Measurements from ENCODE around the gene GNA14.

The GNA14 gene

GRCh38 chr9:77588271-77588937 is 59.7 kb downstream of the GNA14 start:
- no peaks in the 10 kb centered on the region for H3K36me3 ChIP-seq (replicated peaks; ENCODE audit: low read depth, low read length)
- H3K27ac ChIP-seq (ENCODE audit: low read length): no peak overlapping the region
- H3K4me3 ChIP-seq (ENCODE audit: low read length): peak overlapping the region; percentile 14; the same call in 1 of the 2 replicates
- TF ChIP-seq EZH2phosphoT487 (IDR thresholded peaks at IDR 0.05; ENCODE audit: low read depth) (no peak), CTCF (IDR thresholded peaks at IDR 0.05; ENCODE audit: low read depth, low read length) (no peak)
- H3K4me2 ChIP-seq (ENCODE audit: low read length): 0 out of 2 replicates have a peak overlapping the region, but pooled peaks have one; percentile 18
- H3K9me3 ChIP-seq (ENCODE audit: insufficient read depth, low read length): no peaks in the 10 kb centered on the region
- no peaks in the 10 kb centered on the region for H4K20me1 ChIP-seq (ENCODE audit: insufficient read depth, low read length)
- H3K79me2 ChIP-seq (ENCODE audit: low read length): no peaks in the 10 kb centered on the region
- no peak overlapping the region for H3K9ac ChIP-seq (ENCODE audit: low read length)
- 0 out of 2 replicates have a peak, but pooled peaks cover 9% of the 10 kb centered on the region for H3K27me3 ChIP-seq (ENCODE audit: low read depth, low read length)
- H3K4me1 ChIP-seq (ENCODE audit: low read length): no peaks in the 10 kb centered on the region
- H2AFZ ChIP-seq (ENCODE audit: low read depth, low read length): no peak overlapping the region

GRCh38 chr9:77587851-77588250 is 60.3 kb downstream of the GNA14 start:
- no peaks in the 10 kb centered on the region for H3K9me3 ChIP-seq (ENCODE audit: insufficient read depth, low read length)
- H3K27ac ChIP-seq (ENCODE audit: low read length): no peak overlapping the region
- no peaks in the 10 kb centered on the region for H3K79me2 ChIP-seq (ENCODE audit: low read length)
- H3K36me3 ChIP-seq (replicated peaks; ENCODE audit: low read depth, low read length): no peaks in the 10 kb centered on the region
- no peak overlapping the region for H3K9ac ChIP-seq (ENCODE audit: low read length)
- no peaks in the 10 kb centered on the region for H3K4me1 ChIP-seq (ENCODE audit: low read length)
- H2AFZ ChIP-seq (ENCODE audit: low read depth, low read length): no peak overlapping the region
- H3K4me3 ChIP-seq (ENCODE audit: low read length): no peak overlapping the region
- H3K27me3 ChIP-seq (ENCODE audit: low read depth, low read length): peaks cover 14% of the 10 kb centered on the region; the same call in 1 of the 2 replicates
- no peaks in the 10 kb centered on the region for H4K20me1 ChIP-seq (ENCODE audit: insufficient read depth, low read length)
- TF ChIP-seq EZH2phosphoT487 (IDR thresholded peaks at IDR 0.05; ENCODE audit: low read depth) (no peak), CTCF (IDR thresholded peaks at IDR 0.05; ENCODE audit: low read depth, low read length) (no peak)
- H3K4me2 ChIP-seq (ENCODE audit: low read length): no peak overlapping the region

- no peaks in the 10 kb centered on the region for H3K79me2 ChIP-seq (ENCODE audit: low read length)
- no peak overlapping the region for H2AFZ ChIP-seq (ENCODE audit: low read depth, low read length)
- no peaks in the 10 kb centered on the region for H3K36me3 ChIP-seq (replicated peaks; ENCODE audit: low read depth, low read length)
- no peaks in the 10 kb centered on the region for H3K9me3 ChIP-seq (ENCODE audit: insufficient read depth, low read length)
- H3K4me3 ChIP-seq (ENCODE audit: low read length): no peak overlapping the region
- no peaks in the 10 kb centered on the region for H4K20me1 ChIP-seq (ENCODE audit: insufficient read depth, low read length)
- TF ChIP-seq CTCF (IDR thresholded peaks at IDR 0.05; ENCODE audit: low read depth, low read length) (no peak), EZH2phosphoT487 (IDR thresholded peaks at IDR 0.05; ENCODE audit: low read depth) (no peak)
- H3K4me2 ChIP-seq (ENCODE audit: low read length): no peak overlapping the region
- H3K9ac ChIP-seq (ENCODE audit: low read length): no peak overlapping the region
- H3K4me1 ChIP-seq (ENCODE audit: low read length): no peaks in the 10 kb centered on the region
- H3K27ac ChIP-seq (ENCODE audit: low read length): no peak overlapping the region
- H3K27me3 ChIP-seq (ENCODE audit: low read depth, low read length): peaks cover 18% of the 10 kb centered on the region; the same call in 1 of the 2 replicates
Measured at GRCh38 chr9:77587042-77587441, 61.1 kb downstream of the GNA14 start.

GRCh38 chr9:77586591-77586990 is 61.5 kb downstream of the GNA14 start:
- Histone ChIP-seq H3K27ac (ENCODE audit: low read length) (no peak overlapping the region), H3K36me3 (replicated peaks; ENCODE audit: low read depth, low read length) (no peaks in the 10 kb centered on the region), H3K9me3 (ENCODE audit: insufficient read depth, low read length) (no peaks in the 10 kb centered on the region), H3K27me3 (ENCODE audit: low read depth, low read length) (peaks cover 21% of the 10 kb centered on the region; the same call in 1 of the 2 replicates), H3K4me3 (ENCODE audit: low read length) (no peak overlapping the region), H3K4me2 (ENCODE audit: low read length) (no peak overlapping the region), H3K79me2 (ENCODE audit: low read length) (no peaks in the 10 kb centered on the region), H3K9ac (ENCODE audit: low read length) (no peak overlapping the region), H3K4me1 (ENCODE audit: low read length) (no peaks in the 10 kb centered on the region), H4K20me1 (ENCODE audit: insufficient read depth, low read length) (no peaks in the 10 kb centered on the region), H2AFZ (ENCODE audit: low read depth, low read length) (no peak overlapping the region)
- TF ChIP-seq CTCF (IDR thresholded peaks at IDR 0.05; ENCODE audit: low read depth, low read length) (no peak), EZH2phosphoT487 (IDR thresholded peaks at IDR 0.05; ENCODE audit: low read depth) (no peak)
